ENCODE results near the gene CRLF1.

- TF ChIP-seq NFYB (IDR thresholded peaks at IDR 0.05; ENCODE audit: insufficient read depth, low read depth, low read length): no peak
- TF ChIP-seq, protein P1, sequence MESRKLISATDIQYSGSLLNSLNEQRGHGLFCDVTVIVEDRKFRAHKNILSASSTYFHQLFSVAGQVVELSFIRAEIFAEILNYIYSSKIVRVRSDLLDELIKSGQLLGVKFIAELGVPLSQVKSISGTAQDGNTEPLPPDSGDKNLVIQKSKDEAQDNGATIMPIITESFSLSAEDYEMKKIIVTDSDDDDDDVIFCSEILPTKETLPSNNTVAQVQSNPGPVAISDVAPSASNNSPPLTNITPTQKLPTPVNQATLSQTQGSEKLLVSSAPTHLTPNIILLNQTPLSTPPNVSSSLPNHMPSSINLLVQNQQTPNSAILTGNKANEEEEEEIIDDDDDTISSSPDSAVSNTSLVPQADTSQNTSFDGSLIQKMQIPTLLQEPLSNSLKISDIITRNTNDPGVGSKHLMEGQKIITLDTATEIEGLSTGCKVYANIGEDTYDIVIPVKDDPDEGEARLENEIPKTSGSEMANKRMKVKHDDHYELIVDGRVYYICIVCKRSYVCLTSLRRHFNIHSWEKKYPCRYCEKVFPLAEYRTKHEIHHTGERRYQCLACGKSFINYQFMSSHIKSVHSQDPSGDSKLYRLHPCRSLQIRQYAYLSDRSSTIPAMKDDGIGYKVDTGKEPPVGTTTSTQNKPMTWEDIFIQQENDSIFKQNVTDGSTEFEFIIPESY (IDR thresholded peaks at IDR 0.05): no peak
- no peak for TF ChIP-seq KLF5 (IDR thresholded peaks at IDR 0.05; ENCODE audit: partially characterized antibody)
- TF ChIP-seq NBN (IDR thresholded peaks at IDR 0.05): no peak
- TF ChIP-seq EZH2 (IDR thresholded peaks at IDR 0.05; ENCODE audit: borderline replicate concordance, control insufficient read depth, low read depth, low read length): no peak
- TF ChIP-seq CEBPB (IDR thresholded peaks at IDR 0.05; ENCODE audit: borderline replicate concordance in 1 of 2, low read depth in 2 of 2, low read length in 2 of 2): no peak
- TF ChIP-seq MXI1 (IDR thresholded peaks at IDR 0.05; ENCODE audit: low read depth, low read length): no peak
- TF ChIP-seq YBX1 (IDR thresholded peaks at IDR 0.05): no peak
- no peak for TF ChIP-seq NFXL1 (IDR thresholded peaks at IDR 0.05; ENCODE audit: borderline replicate concordance)
- TF ChIP-seq, protein P2, sequence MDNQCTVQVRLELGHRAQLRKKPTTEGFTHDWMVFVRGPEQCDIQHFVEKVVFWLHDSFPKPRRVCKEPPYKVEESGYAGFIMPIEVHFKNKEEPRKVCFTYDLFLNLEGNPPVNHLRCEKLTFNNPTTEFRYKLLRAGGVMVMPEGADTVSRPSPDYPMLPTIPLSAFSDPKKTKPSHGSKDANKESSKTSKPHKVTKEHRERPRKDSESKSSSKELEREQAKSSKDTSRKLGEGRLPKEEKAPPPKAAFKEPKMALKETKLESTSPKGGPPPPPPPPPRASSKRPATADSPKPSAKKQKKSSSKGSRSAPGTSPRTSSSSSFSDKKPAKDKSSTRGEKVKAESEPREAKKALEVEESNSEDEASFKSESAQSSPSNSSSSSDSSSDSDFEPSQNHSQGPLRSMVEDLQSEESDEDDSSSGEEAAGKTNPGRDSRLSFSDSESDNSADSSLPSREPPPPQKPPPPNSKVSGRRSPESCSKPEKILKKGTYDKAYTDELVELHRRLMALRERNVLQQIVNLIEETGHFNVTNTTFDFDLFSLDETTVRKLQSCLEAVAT (IDR thresholded peaks at IDR 0.05): no peak
- TF ChIP-seq GABPA (IDR thresholded peaks at IDR 0.05; ENCODE audit: low read depth): no peak
Observed at GRCh38 chr19:18617562-18617961, 11.0 kb upstream of the CRLF1 start.
